ENCODE results near the gene WWOX. TPM values are rescaled to one million over a fixed set of nuclear protein-coding genes. Genes with fewer than 3 reads are reported as not detected.
A peak's percentile ranks its signal among the peaks of the same experiment; 100 is the strongest.

The WWOX gene
- total and polyA plus RNA-seq, 4 donors: 5.4 to 61.5 (median 18.4) TPM

DNA sequence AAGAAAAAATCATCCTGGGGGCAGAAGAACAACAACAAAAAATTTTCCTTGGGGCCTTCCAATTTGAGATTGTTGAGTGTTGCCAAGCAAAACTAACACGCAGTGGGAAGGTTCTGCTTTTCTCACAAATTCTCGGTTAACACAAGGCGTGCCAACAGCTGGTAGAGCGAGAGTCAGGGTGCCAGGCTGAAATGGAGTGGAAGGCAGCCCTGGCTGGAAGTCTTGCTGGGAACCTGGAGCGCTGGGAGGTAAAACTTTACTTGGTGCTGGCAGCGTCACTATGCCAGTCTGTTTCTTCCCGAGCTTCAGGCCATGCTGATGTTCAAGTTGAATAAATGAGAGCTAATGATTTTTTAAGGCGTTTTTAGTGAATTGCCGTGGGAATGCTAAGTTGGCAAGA, 189.4 kb downstream of the WWOX start:
- TF ChIP-seq, protein P1, sequence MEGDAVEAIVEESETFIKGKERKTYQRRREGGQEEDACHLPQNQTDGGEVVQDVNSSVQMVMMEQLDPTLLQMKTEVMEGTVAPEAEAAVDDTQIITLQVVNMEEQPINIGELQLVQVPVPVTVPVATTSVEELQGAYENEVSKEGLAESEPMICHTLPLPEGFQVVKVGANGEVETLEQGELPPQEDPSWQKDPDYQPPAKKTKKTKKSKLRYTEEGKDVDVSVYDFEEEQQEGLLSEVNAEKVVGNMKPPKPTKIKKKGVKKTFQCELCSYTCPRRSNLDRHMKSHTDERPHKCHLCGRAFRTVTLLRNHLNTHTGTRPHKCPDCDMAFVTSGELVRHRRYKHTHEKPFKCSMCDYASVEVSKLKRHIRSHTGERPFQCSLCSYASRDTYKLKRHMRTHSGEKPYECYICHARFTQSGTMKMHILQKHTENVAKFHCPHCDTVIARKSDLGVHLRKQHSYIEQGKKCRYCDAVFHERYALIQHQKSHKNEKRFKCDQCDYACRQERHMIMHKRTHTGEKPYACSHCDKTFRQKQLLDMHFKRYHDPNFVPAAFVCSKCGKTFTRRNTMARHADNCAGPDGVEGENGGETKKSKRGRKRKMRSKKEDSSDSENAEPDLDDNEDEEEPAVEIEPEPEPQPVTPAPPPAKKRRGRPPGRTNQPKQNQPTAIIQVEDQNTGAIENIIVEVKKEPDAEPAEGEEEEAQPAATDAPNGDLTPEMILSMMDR (IDR thresholded peaks at IDR 0.05; ENCODE audit: control extremely low read depth, extremely low read depth): no peak
- Histone ChIP-seq H3K36me3 (ENCODE audit: control insufficient read depth in 4 of 4, insufficient read depth in 4 of 4, low read length in 4 of 4) (no peaks in the 10 kb centered on the region), H3K9ac (ENCODE audit: insufficient read depth in 1 of 2, low read length in 2 of 2) (no peak overlapping the region), H3K27me3 (ENCODE audit: control insufficient read depth in 3 of 3, insufficient read depth in 3 of 3, low read length in 2 of 3) (no peaks in the 10 kb centered on the region), H3K27ac (ENCODE audit: low read depth in 1 of 2, low read length in 1 of 2) (no peak overlapping the region), H3K9me3 (ENCODE audit: control insufficient read depth in 4 of 4, insufficient read depth in 3 of 4, low read length in 3 of 4) (no peaks in the 10 kb centered on the region), H3K4me3 (no peak overlapping the region), H3K4me1 (ENCODE audit: control insufficient read depth in 5 of 5, insufficient read depth in 5 of 5, low read length in 5 of 5) (peaks cover 0 to 84% (median 14%) of the 10 kb centered on the region in 5 donors)
- no peak for DNase-seq
- ATAC-seq (ENCODE audit: insufficient read depth, low FRiP score): no peak
- 93 to 95% methylated on average over 9 of the region's 9 CpGs for WGBS, 2 donors

DNA sequence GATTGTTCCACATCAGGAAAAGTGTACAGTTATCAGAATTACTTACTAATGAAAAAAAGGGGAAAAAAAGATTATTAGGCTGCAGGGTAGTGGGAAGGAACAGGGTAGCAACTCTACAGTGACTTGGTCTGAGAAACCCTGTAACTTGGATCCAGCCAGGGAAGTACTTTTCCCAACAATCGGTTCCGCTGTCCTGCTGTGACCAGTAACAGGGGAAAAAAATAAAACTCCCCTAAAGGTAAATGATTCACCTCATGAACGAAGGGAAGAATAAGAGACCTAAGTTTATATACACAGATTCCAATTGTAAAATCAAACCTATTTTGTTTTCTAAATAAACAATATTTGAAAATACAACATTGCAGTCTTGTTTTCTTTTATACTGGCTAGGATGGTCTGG, 189.9 kb downstream of the WWOX start:
- TF ChIP-seq, protein P1 (IDR thresholded peaks at IDR 0.05; ENCODE audit: control extremely low read depth, extremely low read depth): no peak
- DNase-seq (no peak), ATAC-seq (ENCODE audit: insufficient read depth, low FRiP score) (no peak)
- Histone ChIP-seq H3K36me3 (ENCODE audit: control insufficient read depth in 4 of 4, insufficient read depth in 4 of 4, low read length in 4 of 4) (no peaks in the 10 kb centered on the region), H3K27me3 (ENCODE audit: control insufficient read depth in 3 of 3, insufficient read depth in 3 of 3, low read length in 2 of 3) (no peaks in the 10 kb centered on the region), H3K9ac (ENCODE audit: insufficient read depth in 1 of 2, low read length in 2 of 2) (no peak overlapping the region), H3K9me3 (ENCODE audit: control insufficient read depth in 4 of 4, insufficient read depth in 3 of 4, low read length in 3 of 4) (no peaks in the 10 kb centered on the region), H3K4me3 (no peak overlapping the region), H3K4me1 (ENCODE audit: control insufficient read depth in 5 of 5, insufficient read depth in 5 of 5, low read length in 5 of 5) (peaks cover 0 to 84% (median 14%) of the 10 kb centered on the region in 5 donors), H3K27ac (ENCODE audit: low read depth in 1 of 2, low read length in 1 of 2) (no peak overlapping the region)
- 64 to 97% methylated on average over 3 of the region's 3 CpGs for WGBS, 2 donors

DNA sequence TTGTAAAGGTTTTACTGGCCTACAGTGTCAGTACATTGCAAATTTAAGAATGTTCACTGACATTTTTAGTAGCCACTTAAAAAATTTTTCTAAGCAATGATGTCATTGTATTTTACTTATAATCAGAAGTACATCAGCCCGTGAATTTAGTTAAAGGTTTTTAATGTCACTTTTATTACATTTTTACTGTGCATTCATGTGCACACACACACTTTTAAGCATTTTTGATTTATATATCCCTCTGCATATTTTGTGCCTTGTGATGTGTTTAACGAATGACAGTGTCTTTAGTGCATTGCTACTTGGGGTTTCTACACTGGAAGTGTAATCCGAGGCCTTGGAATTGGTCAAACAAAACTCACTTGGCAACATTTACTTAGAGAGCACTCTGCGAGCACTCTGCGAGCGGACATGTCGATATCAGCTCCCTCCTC, 190.4 kb downstream of the WWOX start:
- Histone ChIP-seq H3K4me1 (ENCODE audit: control insufficient read depth in 5 of 5, insufficient read depth in 5 of 5, low read length in 5 of 5) (peaks cover 0 to 79% (median 14%) of the 10 kb centered on the region in 5 donors), H3K9ac (ENCODE audit: insufficient read depth in 1 of 2, low read length in 2 of 2) (no peak overlapping the region), H3K27ac (ENCODE audit: low read depth in 1 of 2, low read length in 1 of 2) (no peak overlapping the region), H3K4me3 (no peak overlapping the region), H3K27me3 (ENCODE audit: control insufficient read depth in 3 of 3, insufficient read depth in 3 of 3, low read length in 2 of 3) (no peaks in the 10 kb centered on the region), H3K9me3 (ENCODE audit: control insufficient read depth in 4 of 4, insufficient read depth in 3 of 4, low read length in 3 of 4) (no peaks in the 10 kb centered on the region), H3K36me3 (ENCODE audit: control insufficient read depth in 4 of 4, insufficient read depth in 4 of 4, low read length in 4 of 4) (no peaks in the 10 kb centered on the region)
- TF ChIP-seq, protein P1 (IDR thresholded peaks at IDR 0.05; ENCODE audit: control extremely low read depth, extremely low read depth): no peak
- WGBS, 2 donors: 62 to 67% methylated on average over 7 of the region's 7 CpGs
- ATAC-seq (ENCODE audit: insufficient read depth, low FRiP score): no peak
- peak in 2 of 3 donors; percentile 59 to 64 for DNase-seq

DNA sequence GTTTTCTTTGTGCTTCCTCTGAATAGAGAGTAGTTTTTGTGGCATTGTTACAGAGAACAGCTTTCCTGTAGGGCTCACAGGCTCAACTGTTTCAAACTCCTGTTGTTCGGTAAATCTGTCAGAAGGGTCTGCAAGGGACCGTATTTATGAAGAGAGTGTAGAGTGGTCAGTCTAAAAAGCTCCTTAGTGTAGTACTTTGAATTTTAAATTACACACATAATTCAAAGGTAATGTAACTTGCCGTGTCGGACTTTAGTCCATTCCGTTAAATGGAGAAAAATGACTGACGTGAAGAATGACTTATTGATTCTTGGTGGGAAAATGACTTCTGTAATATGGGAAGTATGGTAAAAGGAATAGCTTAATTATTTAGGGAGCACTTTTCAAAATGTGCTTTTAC, 190.9 kb downstream of the WWOX start:
- TF ChIP-seq, protein P1 (IDR thresholded peaks at IDR 0.05; ENCODE audit: control extremely low read depth, extremely low read depth): no peak
- Histone ChIP-seq H3K4me1 (ENCODE audit: control insufficient read depth in 5 of 5, insufficient read depth in 5 of 5, low read length in 5 of 5) (peaks cover 0 to 73% (median 14%) of the 10 kb centered on the region in 5 donors), H3K27ac (ENCODE audit: low read depth in 1 of 2, low read length in 1 of 2) (no peak overlapping the region), H3K4me3 (no peak overlapping the region), H3K36me3 (ENCODE audit: control insufficient read depth in 4 of 4, insufficient read depth in 4 of 4, low read length in 4 of 4) (no peaks in the 10 kb centered on the region), H3K27me3 (ENCODE audit: control insufficient read depth in 3 of 3, insufficient read depth in 3 of 3, low read length in 2 of 3) (no peaks in the 10 kb centered on the region), H3K9ac (ENCODE audit: insufficient read depth in 1 of 2, low read length in 2 of 2) (no peak overlapping the region), H3K9me3 (ENCODE audit: control insufficient read depth in 4 of 4, insufficient read depth in 3 of 4, low read length in 3 of 4) (no peaks in the 10 kb centered on the region)
- DNase-seq (peak in 1 of 3 donors; percentile 56), ATAC-seq (ENCODE audit: insufficient read depth, low FRiP score) (no peak)
- WGBS, 2 donors: 57 to 73% methylated on average over 6 of the region's 6 CpGs
